Caco-2 (cell line): ENCODE data around the gene AP3B1. TPM values are rescaled to one million over a fixed set of nuclear protein-coding genes. Genes with fewer than 3 reads are reported as not detected.
A peak's percentile ranks its signal among the peaks of the same experiment; 100 is the strongest.

Experiments used
- BruUV-seq: library from RNA; stranded (reverse); fragments of 400-500 nt; replicated peaks from 2 replicates; lab custom pipeline; 2021; lab: Mats Ljungman, UMichigan
- CTCF ChIA-PET: fragments of 300-600 bp; sonication (Branson Sonifier 250); formaldehyde crosslinking; loops from one replicate; lab custom pipeline; 2022; ENCODE audit warnings: antibody characterized with exemption; lab: Charles Lee
- POLR2A ChIA-PET: fragments of 300-600 bp; sonication (Branson Sonifier 250); formaldehyde crosslinking; loops from one replicate; lab custom pipeline; 2022; ENCODE audit warnings: antibody characterized with exemption; lab: Charles Lee
- DNase-seq, 2 experiments: peaks; one replicate each; pipeline versions ENCODE4 v3.0.0 to v3.0.0-alpha.2; 2020 to 2022
- H3K27me3 ChIP-seq: replicated peaks from 2 replicates; pipeline ENCODE4 v1.6.0; 2011; ENCODE audit warnings: low read length; ENCODE audit not compliant: control insufficient read depth, insufficient read depth
- H3K36me3 ChIP-seq: 2 replicates; pipeline ENCODE4 v1.5.1; 2011; ENCODE audit warnings: low read length; ENCODE audit not compliant: control insufficient read depth, insufficient read depth
- H3K4me1 ChIP-seq: fragments of 250-450 bp; sonication (Bioruptor Pico); 2 replicates; pipeline ENCODE4 v1.5.1; 2020; ENCODE audit warnings: mild to moderate bottlenecking
- H3K4me3 ChIP-seq: 2 replicates; pipeline ENCODE4 v1.5.1; 2011; ENCODE audit warnings: low read depth, mild to moderate bottlenecking, control low read depth, low read length
- H3K9me3 ChIP-seq: fragments of 250-450 bp; sonication (Bioruptor Pico); 2 replicates; pipeline ENCODE4 v1.5.1; 2020; ENCODE audit warnings: mild to moderate bottlenecking, moderate library complexity
- H3K27ac Mint-ChIP-seq: one replicate; pipeline ENCODE4 v1.8.0; 2022; ENCODE audit warnings: mixed read lengths; ENCODE audit not compliant: unreplicated experiment
- H3K27me3 Mint-ChIP-seq: one replicate; pipeline ENCODE4 v1.8.0; 2022; ENCODE audit warnings: mixed read lengths; ENCODE audit not compliant: insufficient read depth, unreplicated experiment
- H3K36me3 Mint-ChIP-seq: one replicate; pipeline ENCODE4 v1.8.0; 2022; ENCODE audit warnings: mild to moderate bottlenecking, mixed read lengths; ENCODE audit not compliant: insufficient read depth, unreplicated experiment
- H3K4me1 Mint-ChIP-seq: one replicate; pipeline ENCODE4 v1.8.0; 2022; ENCODE audit warnings: low read depth, mixed read lengths; ENCODE audit not compliant: unreplicated experiment
- H3K4me3 Mint-ChIP-seq: one replicate; pipeline ENCODE4 v1.8.0; 2022; ENCODE audit warnings: mild to moderate bottlenecking, moderate library complexity, mixed read lengths; ENCODE audit not compliant: unreplicated experiment
- H3K9me3 Mint-ChIP-seq: one replicate; pipeline ENCODE4 v1.8.0; 2022; ENCODE audit warnings: mixed read lengths; ENCODE audit not compliant: unreplicated experiment
- CTCF ChIP-seq, 2 experiments: fragments of 200-600 bp in 1 of 2; IDR thresholded peaks; 1 replicate in 1 of 2; 2 replicates in 1 of 2; pipeline versions ENCODE4 v1.5.1 to v1.8.0; 2011 to 2022; ENCODE audit warnings: antibody characterized with exemption in 1 of 2, control low read depth in 1 of 2, inconsistent platforms in 1 of 2, low read depth in 1 of 2, low read length in 1 of 2, mild to moderate bottlenecking in 1 of 2, moderate library complexity in 1 of 2; ENCODE audit not compliant: insufficient read depth in 1 of 2, severe bottlenecking in 1 of 2, unreplicated experiment in 1 of 2
- intact Hi-C: fragments of 100-400 bp; cut with micrococcal nuclease; formaldehyde crosslinking; loops from one replicate; pipeline ENCODE4 v1.10.0; 2022; ENCODE audit not compliant: unreplicated experiment
- total RNA-seq: library from RNA; stranded (reverse); gene quantifications from 2 replicates; pipeline ENCODE4 v1.2.3, GENCODE V29; 2022

The AP3B1 gene
- total RNA-seq, 1 experiment from 2014 or later, result 52.7 TPM

GRCh38 chr5:78327761-78328510, 33.4 kb upstream of the AP3B1 start:
- no peaks in the 10 kb centered on the region for H3K27me3 Mint-ChIP-seq
- peak in 1 of 2 experiments; percentile 10 for DNase-seq
- H3K36me3 Mint-ChIP-seq, result no peaks in the 10 kb centered on the region
- no peak for TF ChIP-seq CTCF (IDR thresholded peaks at IDR 0.05; ENCODE audit: insufficient read depth in 1 of 2, low read depth in 1 of 2, low read length in 1 of 2, severe bottlenecking in 1 of 2, unreplicated experiment in 1 of 2)
- H3K4me3 Mint-ChIP-seq, result no peak overlapping the region
- BruUV-seq, result no TSS peak
- ChIA-PET POLR2A (no interaction called here), CTCF (no interaction called here)
- no peaks in the 10 kb centered on the region for H3K36me3 ChIP-seq
- peaks cover 9% of the 10 kb centered on the region; the same call in 1 of the 2 replicates for H3K4me1 ChIP-seq
- H3K27ac Mint-ChIP-seq, result no peak overlapping the region
- H3K4me1 Mint-ChIP-seq, result peaks cover 9% of the 10 kb centered on the region
- H3K27me3 ChIP-seq, result no peaks in the 10 kb centered on the region
- intact Hi-C loops, result loop anchor here (1.0 to 10.0 kb wide), 3 partner anchors 32 to 317 kb away; partner anchors contain the start of genes LHFPL2 and SCAMP1
- no peaks in the 10 kb centered on the region for H3K9me3 Mint-ChIP-seq
- H3K4me3 ChIP-seq, result no peak overlapping the region
- no peaks in the 10 kb centered on the region for H3K9me3 ChIP-seq

- H3K4me3 Mint-ChIP-seq, result no peak overlapping the region
- H3K36me3 Mint-ChIP-seq, result no peaks in the 10 kb centered on the region
- peaks cover 8% of the 10 kb centered on the region for H3K4me1 Mint-ChIP-seq
- H3K4me3 ChIP-seq, result no peak overlapping the region
- no peaks in the 10 kb centered on the region for H3K27me3 Mint-ChIP-seq
- no peaks in the 10 kb centered on the region for H3K36me3 ChIP-seq
- intact Hi-C loops, result loop anchor here (1.0 to 10.0 kb wide), 3 partner anchors 33 to 318 kb away; partner anchors contain the start of genes LHFPL2 and SCAMP1
- no peak for DNase-seq
- H3K27ac Mint-ChIP-seq, result no peak overlapping the region
- H3K9me3 ChIP-seq, result no peaks in the 10 kb centered on the region
- CTCF ChIA-PET, result no interaction called here
- no peaks in the 10 kb centered on the region for H3K27me3 ChIP-seq
- POLR2A ChIA-PET, result no interaction called here
- BruUV-seq, result no TSS peak
- no peak for TF ChIP-seq CTCF (IDR thresholded peaks at IDR 0.05; ENCODE audit: insufficient read depth in 1 of 2, low read depth in 1 of 2, low read length in 1 of 2, severe bottlenecking in 1 of 2, unreplicated experiment in 1 of 2)
- H3K9me3 Mint-ChIP-seq, result no peaks in the 10 kb centered on the region
- peaks cover 9% of the 10 kb centered on the region; the same call in 1 of the 2 replicates for H3K4me1 ChIP-seq
These were observed 32.4 kb upstream of the AP3B1 start for GRCh38 chr5:78326930-78327329.

- H3K27ac Mint-ChIP-seq, result no peak overlapping the region
- ChIA-PET CTCF (no interaction called here), POLR2A (no interaction called here)
- H3K27me3 Mint-ChIP-seq, result no peaks in the 10 kb centered on the region
- Histone ChIP-seq H3K27me3 (no peaks in the 10 kb centered on the region), H3K4me1 (no peaks in the 10 kb centered on the region), H3K9me3 (no peaks in the 10 kb centered on the region), H3K4me3 (no peak overlapping the region), H3K36me3 (no peaks in the 10 kb centered on the region; the same call in 1 of the 2 replicates)
- H3K9me3 Mint-ChIP-seq, result no peaks in the 10 kb centered on the region
- no peak for TF ChIP-seq CTCF (IDR thresholded peaks at IDR 0.05; ENCODE audit: insufficient read depth in 1 of 2, low read depth in 1 of 2, low read length in 1 of 2, severe bottlenecking in 1 of 2, unreplicated experiment in 1 of 2)
- intact Hi-C loops, result loop anchor here (10.0 kb wide), 2 partner anchors 212 to 322 kb away; partner anchors contain the start of gene LHFPL2
- DNase-seq, result no peak
- no peaks in the 10 kb centered on the region for H3K4me1 Mint-ChIP-seq
- no peaks in the 10 kb centered on the region for H3K36me3 Mint-ChIP-seq
- H3K4me3 Mint-ChIP-seq, result no peak overlapping the region
- BruUV-seq, result no TSS peak
These were observed 28.7 kb upstream of the AP3B1 start for GRCh38 chr5:78323241-78323640.
